ENCODE results near the gene FGFR1OP2.
"Not testable (repeated sequence)": the region's sequence is repeated elsewhere in the genome, so short reads cannot be mapped to it uniquely, and the experiment has no call there.

Gene FGFR1OP2

DNA sequence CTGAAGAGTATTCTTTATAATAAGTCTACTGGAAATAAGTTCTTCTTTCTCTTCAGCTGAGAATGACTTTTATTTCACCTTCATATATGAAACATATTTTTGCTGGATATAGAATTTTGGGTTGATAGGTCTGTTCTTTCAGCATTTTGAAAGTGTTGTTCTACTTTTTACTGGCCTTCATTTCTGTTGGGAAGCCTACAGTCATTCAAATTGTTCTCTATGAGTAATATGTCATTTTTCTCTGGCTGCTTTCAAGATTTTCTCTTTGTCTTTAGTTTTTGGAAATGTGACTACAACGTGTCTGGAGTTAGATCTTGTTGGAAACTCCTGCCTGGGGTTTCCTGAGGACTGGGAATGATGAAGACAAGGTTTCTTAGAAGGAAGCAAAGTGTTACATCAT lies 10.0 kb downstream of the FGFR1OP2 start:
- no peak for DNase-seq

- no peak for DNase-seq
Measured at GRCh38 chr12:26953447-26953846, 15.2 kb downstream of the FGFR1OP2 start.

DNA sequence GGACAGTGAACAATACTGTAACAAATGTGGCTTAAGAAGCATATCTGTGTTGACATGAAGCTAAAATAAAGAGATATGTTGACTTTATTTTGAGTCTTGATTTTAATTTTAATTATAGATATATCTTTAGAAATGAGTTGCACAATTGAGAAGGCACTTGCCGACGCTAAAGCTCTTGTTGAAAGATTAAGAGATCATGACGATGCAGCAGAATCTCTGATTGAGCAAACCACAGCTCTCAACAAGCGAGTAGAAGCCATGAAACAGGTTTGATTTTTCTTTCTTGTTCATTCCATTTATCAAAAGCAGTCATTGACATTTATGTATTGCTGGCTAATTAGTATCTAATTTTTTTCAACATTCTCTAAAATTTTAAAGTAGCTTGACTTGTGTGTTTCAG lies 15.8 kb downstream of the FGFR1OP2 start:
- DNase-seq: no peak

DNA sequence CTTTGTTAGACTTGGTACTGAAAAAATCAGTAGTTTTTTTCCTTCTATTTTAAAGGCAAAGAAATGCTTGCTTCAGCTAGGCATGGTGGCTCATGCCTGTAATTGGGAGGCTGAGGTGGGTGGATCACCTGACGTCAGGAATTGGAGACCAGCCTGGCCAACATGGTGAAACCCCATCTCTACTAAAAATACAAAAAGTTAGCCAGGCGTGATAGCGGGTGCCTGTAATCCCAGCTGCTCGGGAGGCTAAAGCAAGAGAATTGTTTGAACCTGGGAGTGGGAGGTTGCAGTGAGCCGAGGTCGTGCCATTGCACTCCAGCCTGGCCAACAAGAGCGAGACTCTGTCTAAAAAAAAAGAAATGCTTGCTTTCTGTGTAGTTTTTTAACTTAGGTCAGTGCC lies 23.1 kb downstream of the FGFR1OP2 start:
- DNase-seq: not testable (repeated sequence)

DNA sequence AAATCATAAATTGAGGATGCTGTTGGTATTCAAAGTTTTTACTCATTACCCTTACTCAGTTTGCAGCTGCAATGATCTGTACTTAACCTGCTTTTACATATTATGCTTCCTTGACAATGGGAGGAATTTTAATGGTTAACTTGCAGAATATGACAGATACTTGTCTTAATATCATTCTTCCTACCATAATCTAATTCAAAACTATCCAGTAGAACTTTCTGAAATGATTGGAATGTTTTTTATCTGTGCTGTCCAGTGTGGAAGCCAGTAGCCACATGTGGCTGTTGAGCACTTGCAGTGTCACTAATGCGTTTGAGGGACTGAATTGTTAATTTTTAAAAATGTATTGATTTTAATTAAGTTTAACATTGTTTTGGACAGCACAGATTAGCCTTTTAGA lies 23.5 kb downstream of the FGFR1OP2 start:
- no peak for DNase-seq

- no peak for DNase-seq
Measured at GRCh38 chr12:26963413-26963812, 25.1 kb downstream of the FGFR1OP2 start.

GRCh38 chr12:26966842-26967241 lies 28.6 kb downstream of the FGFR1OP2 start:
- no peak for DNase-seq

- DNase-seq: no peak
Measured at GRCh38 chr12:26970136-26970535, 31.9 kb downstream of the FGFR1OP2 start.

GRCh38 chr12:26971963-26972362 lies 33.7 kb downstream of the FGFR1OP2 start:
- peak; percentile 60 for DNase-seq

DNA sequence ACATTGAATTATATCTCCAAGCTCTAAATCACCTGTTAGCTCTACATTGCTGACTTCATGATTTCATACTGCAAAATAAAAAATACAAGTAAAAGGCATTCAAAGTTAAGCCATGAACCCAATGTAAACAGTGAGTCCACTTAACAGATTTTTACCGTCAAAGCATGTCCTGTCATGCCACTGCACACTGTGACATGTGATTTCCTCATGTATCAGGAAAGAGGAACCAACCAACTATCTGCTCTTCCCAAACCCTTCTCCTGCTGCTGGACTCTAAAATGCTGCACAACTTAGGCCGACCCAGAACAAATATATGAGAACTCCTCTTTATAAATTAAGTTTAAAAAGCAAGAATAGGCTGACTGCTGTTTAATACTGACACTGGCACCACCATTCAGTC lies 38.4 kb downstream of the FGFR1OP2 start:
- no peak for DNase-seq

- DNase-seq: no peak
Measured at GRCh38 chr12:26978801-26979200, 40.5 kb downstream of the FGFR1OP2 start.

DNA sequence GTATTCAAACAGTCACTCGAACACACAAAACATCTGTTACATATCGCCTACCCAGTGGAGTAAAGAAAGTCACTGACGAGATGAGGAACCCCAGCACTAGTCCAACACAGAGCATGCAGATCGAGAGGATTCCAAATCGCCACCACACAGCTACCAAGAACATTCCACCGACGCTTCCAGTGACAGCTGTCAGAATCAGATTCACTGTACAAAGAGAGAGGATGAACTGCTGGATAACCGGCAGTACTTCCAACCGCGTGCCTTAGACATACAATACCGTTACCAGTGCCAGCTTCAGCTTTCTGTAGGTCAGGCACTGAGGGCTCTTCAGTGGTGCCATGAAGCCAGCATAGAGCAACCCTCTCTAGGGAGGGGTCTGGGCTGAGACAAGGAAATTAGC lies 41.5 kb downstream of the FGFR1OP2 start:
- no peak for DNase-seq

GRCh38 chr12:26982866-26983265 lies 44.6 kb downstream of the FGFR1OP2 start:
- no peak for DNase-seq

- DNase-seq: no peak
Measured at GRCh38 chr12:26987634-26988424, 49.6 kb downstream of the FGFR1OP2 start.

- DNase-seq: no peak
Measured at GRCh38 chr12:26988703-26989102, 50.4 kb downstream of the FGFR1OP2 start.

DNA sequence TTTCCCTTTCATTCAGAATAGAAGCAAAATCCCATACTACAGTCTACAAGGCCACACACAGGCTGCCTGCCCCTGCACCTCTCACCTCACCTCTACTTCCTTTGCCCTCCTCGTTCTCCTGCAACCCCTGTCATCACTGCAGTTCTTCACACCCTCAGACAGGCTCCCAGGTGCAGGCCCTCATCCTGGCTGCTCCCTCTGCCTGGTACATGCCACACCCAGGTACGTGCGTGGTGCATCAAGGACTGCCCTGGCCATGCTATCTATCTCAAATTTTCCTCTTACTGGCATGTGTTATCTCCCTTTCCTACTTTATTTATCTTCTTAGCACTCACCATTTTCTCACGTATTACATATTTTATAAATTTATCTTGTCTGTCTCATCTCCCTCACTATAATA lies 51.6 kb downstream of the FGFR1OP2 start:
- no peak for DNase-seq

DNA sequence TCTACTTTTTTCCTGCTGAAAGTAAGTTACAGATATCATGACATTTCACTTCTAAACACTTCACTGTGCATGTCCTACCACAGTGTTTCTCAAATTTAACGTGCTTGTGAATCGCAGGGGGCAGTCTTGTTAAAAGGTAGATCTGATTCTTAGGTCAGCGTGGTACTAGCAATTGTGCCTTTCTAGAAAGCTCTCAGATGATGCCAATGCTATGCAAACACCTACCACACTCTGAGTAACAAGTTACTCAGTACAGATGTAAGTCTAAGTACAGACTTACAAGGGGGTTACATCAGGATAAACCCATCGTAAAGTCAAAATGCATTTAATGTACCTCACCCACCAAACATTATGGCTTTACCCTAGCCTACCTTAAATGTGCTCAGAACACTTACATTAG lies 53.6 kb downstream of the FGFR1OP2 start:
- DNase-seq: no peak

- no peak for DNase-seq
Measured at GRCh38 chr12:26994109-26994508, 55.8 kb downstream of the FGFR1OP2 start.

DNA sequence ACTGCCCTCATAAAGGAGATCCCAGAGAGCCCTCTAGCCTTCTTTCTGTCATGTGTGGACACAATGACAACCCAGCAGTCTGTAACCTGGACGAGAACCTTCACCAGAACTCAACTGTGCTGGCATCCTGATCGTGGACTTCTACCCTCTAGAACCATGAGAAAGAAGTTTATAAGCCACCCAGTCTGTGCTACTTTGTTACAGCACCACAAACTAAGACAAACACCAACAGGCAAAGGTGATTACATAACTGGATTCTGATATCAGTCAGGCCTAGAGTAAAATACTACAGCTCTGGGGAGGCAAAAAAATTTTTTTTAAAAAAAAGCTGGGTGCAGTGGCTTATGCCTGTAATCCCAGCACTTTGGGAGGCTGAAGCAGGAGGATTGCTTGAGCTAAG lies 57.4 kb downstream of the FGFR1OP2 start:
- no peak for DNase-seq

- DNase-seq: no peak
Measured at GRCh38 chr12:26997003-26997402, 58.7 kb downstream of the FGFR1OP2 start.

GRCh38 chr12:27000961-27001360 lies 62.7 kb downstream of the FGFR1OP2 start:
- no peak for DNase-seq

DNA sequence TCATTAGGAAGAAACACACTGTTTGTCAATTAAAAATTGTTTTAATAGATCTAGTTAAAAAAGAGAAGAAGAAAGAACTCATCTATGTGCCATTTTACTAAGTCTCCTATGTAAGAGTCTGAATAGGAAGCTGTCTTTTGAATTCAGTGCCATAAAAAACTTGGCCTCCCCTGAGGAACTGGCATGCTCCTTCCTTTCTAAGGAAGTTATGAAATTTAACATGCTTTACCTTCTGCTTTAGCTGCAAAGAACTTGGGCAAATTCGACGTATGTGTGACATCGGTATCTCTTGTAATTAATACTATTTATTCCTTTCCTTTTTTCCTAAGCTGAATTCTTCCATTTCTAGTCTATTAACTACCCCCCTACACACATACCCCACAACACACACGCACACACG lies 63.4 kb downstream of the FGFR1OP2 start:
- DNase-seq: no peak

GRCh38 chr12:27002141-27002540 lies 63.9 kb downstream of the FGFR1OP2 start:
- DNase-seq: no peak

GRCh38 chr12:27003421-27004381 lies 65.4 kb downstream of the FGFR1OP2 start:
- no peak for DNase-seq
